Measurements from ENCODE around the gene SETD7. TPM values are rescaled to one million over a fixed set of nuclear protein-coding genes. Genes with fewer than 3 reads are reported as not detected.

Gene SETD7
- total RNA-seq, 1 donor from 2014 or later: 8.2 TPM

- Histone ChIP-seq H3K4me1 (peaks cover 27% of the 10 kb centered on the region), H3K27me3 (peaks cover 56% of the 10 kb centered on the region), H3K4me3 (peak overlapping the region; percentile 59), H4K20me1 (ENCODE audit: low read depth) (no peaks in the 10 kb centered on the region), H2AFZ (replicated peaks) (no peak overlapping the region), H3K9me3 (ENCODE audit: low read depth) (no peaks in the 10 kb centered on the region), H3K27ac (no peak overlapping the region), H3K79me2 (ENCODE audit: low read depth) (no peaks in the 10 kb centered on the region), H3K9ac (no peak overlapping the region), H3K4me2 (peak overlapping the region; percentile 94), H3F3A (ENCODE audit: low read depth) (peaks cover 45% of the 10 kb centered on the region), H3K36me3 (no peaks in the 10 kb centered on the region)
- H3K9me3 Mint-ChIP-seq: no peaks in the 10 kb centered on the region
- H3K4me3 Mint-ChIP-seq: peak overlapping the region; percentile 98
- no peaks in the 10 kb centered on the region for H3K36me3 Mint-ChIP-seq
- DNase-seq (ENCODE audit: low spot score): no peak
- H3K27me3 Mint-ChIP-seq (ENCODE audit: insufficient read depth, low read depth): peaks cover 27% of the 10 kb centered on the region
- H3K4me1 Mint-ChIP-seq: peaks cover 66% of the 10 kb centered on the region
- H3K27ac Mint-ChIP-seq: no peak overlapping the region
- no peak for TF ChIP-seq EZH2phosphoT487 (IDR thresholded peaks at IDR 0.05)
- no peak for TF ChIP-seq EZH2 (IDR thresholded peaks at IDR 0.05)
Observed at GRCh38 chr4:139554642-139554892, 1.5 kb downstream of the SETD7 start.

GRCh38 chr4:139553751-139554641 lies 2.0 kb downstream of the SETD7 start:
- Mint-ChIP-seq H3K4me3 (peak overlapping the region; percentile 98), H3K27ac (peak overlapping the region; percentile 21), H3K9me3 (no peaks in the 10 kb centered on the region), H3K4me1 (peaks cover 62% of the 10 kb centered on the region), H3K27me3 (ENCODE audit: insufficient read depth, low read depth) (peaks cover 22% of the 10 kb centered on the region), H3K36me3 (no peaks in the 10 kb centered on the region)
- Histone ChIP-seq H3K79me2 (ENCODE audit: low read depth) (no peaks in the 10 kb centered on the region), H2AFZ (replicated peaks) (no peak overlapping the region), H3K4me2 (peak overlapping the region; percentile 94), H3K9me3 (ENCODE audit: low read depth) (no peaks in the 10 kb centered on the region), H3K9ac (no peak overlapping the region), H3K4me1 (peaks cover 27% of the 10 kb centered on the region), H4K20me1 (ENCODE audit: low read depth) (no peaks in the 10 kb centered on the region), H3K27ac (no peak overlapping the region), H3K36me3 (no peaks in the 10 kb centered on the region), H3K27me3 (peaks cover 51% of the 10 kb centered on the region), H3F3A (ENCODE audit: low read depth) (peaks cover 45% of the 10 kb centered on the region), H3K4me3 (peak overlapping the region; percentile 59)
- DNase-seq (ENCODE audit: low spot score): no peak
- TF ChIP-seq CTCF (IDR thresholded peaks at IDR 0.05) (no peak), EZH2phosphoT487 (IDR thresholded peaks at IDR 0.05) (no peak), EZH2 (IDR thresholded peaks at IDR 0.05) (no peak)

GRCh38 chr4:139552517-139553307 lies 3.3 kb downstream of the SETD7 start:
- Histone ChIP-seq H3K9me3 (ENCODE audit: low read depth) (no peaks in the 10 kb centered on the region), H3K27ac (no peak overlapping the region), H3K79me2 (ENCODE audit: low read depth) (no peaks in the 10 kb centered on the region), H3K9ac (no peak overlapping the region), H3K4me1 (peaks cover 26% of the 10 kb centered on the region), H2AFZ (replicated peaks) (no peak overlapping the region), H3K36me3 (no peaks in the 10 kb centered on the region), H3K4me3 (no peak overlapping the region), H3K27me3 (peaks cover 38% of the 10 kb centered on the region), H3F3A (ENCODE audit: low read depth) (peaks cover 41% of the 10 kb centered on the region), H4K20me1 (ENCODE audit: low read depth) (no peaks in the 10 kb centered on the region), H3K4me2 (no peak overlapping the region)
- TF ChIP-seq CTCF (IDR thresholded peaks at IDR 0.05): no peak
- no peak for TF ChIP-seq EZH2phosphoT487 (IDR thresholded peaks at IDR 0.05)
- no peak for TF ChIP-seq EZH2 (IDR thresholded peaks at IDR 0.05)
- peak overlapping the region; percentile 55 for H3K27ac Mint-ChIP-seq
- no peaks in the 10 kb centered on the region for H3K36me3 Mint-ChIP-seq
- no peaks in the 10 kb centered on the region for H3K9me3 Mint-ChIP-seq
- H3K27me3 Mint-ChIP-seq (ENCODE audit: insufficient read depth, low read depth): peaks cover 10% of the 10 kb centered on the region
- DNase-seq (ENCODE audit: low spot score): no peak
- peak overlapping the region; percentile 35 for H3K4me3 Mint-ChIP-seq
- peaks cover 51% of the 10 kb centered on the region for H3K4me1 Mint-ChIP-seq

All from neural progenitor cell (in vitro differentiated cells).